ENCODE data around the gene ARPC1A.
"Not testable (repeated sequence)": the region's sequence is repeated elsewhere in the genome, so short reads cannot be mapped to it uniquely, and the experiment has no call there.

The ARPC1A gene

DNA sequence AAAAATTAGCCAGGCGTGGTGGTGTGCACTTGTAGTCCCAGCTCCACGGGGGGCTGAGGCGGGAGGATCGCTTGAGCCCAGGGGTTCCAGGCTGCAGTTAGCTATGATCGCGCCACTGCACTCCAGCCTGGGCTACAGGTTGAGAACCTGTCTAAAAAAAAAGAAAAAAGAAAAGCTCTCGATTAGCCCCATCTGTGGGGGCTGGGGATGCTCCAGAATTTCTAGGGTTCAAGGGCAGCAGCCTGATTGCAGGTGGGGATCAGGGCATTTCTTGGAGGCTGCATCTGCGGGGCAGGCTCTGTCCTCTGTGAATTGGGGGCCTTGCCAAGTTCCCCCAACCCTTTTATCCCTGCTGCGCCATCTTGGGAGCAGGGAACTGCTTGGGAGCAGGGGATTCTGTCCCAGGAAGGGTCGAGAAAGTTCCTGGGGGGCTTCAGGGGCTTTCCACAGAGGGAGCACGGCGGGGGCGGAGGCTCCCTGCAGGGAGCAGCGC lies 651 bp upstream of the ARPC1A start:
- TF ChIP-seq, protein P1, sequence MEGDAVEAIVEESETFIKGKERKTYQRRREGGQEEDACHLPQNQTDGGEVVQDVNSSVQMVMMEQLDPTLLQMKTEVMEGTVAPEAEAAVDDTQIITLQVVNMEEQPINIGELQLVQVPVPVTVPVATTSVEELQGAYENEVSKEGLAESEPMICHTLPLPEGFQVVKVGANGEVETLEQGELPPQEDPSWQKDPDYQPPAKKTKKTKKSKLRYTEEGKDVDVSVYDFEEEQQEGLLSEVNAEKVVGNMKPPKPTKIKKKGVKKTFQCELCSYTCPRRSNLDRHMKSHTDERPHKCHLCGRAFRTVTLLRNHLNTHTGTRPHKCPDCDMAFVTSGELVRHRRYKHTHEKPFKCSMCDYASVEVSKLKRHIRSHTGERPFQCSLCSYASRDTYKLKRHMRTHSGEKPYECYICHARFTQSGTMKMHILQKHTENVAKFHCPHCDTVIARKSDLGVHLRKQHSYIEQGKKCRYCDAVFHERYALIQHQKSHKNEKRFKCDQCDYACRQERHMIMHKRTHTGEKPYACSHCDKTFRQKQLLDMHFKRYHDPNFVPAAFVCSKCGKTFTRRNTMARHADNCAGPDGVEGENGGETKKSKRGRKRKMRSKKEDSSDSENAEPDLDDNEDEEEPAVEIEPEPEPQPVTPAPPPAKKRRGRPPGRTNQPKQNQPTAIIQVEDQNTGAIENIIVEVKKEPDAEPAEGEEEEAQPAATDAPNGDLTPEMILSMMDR (conservative IDR thresholded peaks at IDR 0.05), result no peak
- TF ChIP-seq ZFX (IDR thresholded peaks at IDR 0.05), result no peak
- peak overlapping the region; percentile 82 for H3K27ac ChIP-seq

GRCh38 chr7:99326408-99326782 lies 697 bp downstream of the ARPC1A start:
- TF ChIP-seq, protein P1 (conservative IDR thresholded peaks at IDR 0.05), result no peak
- no peak for TF ChIP-seq ZFX (IDR thresholded peaks at IDR 0.05)
- H3K27ac ChIP-seq, result peak overlapping the region; percentile 82

DNA sequence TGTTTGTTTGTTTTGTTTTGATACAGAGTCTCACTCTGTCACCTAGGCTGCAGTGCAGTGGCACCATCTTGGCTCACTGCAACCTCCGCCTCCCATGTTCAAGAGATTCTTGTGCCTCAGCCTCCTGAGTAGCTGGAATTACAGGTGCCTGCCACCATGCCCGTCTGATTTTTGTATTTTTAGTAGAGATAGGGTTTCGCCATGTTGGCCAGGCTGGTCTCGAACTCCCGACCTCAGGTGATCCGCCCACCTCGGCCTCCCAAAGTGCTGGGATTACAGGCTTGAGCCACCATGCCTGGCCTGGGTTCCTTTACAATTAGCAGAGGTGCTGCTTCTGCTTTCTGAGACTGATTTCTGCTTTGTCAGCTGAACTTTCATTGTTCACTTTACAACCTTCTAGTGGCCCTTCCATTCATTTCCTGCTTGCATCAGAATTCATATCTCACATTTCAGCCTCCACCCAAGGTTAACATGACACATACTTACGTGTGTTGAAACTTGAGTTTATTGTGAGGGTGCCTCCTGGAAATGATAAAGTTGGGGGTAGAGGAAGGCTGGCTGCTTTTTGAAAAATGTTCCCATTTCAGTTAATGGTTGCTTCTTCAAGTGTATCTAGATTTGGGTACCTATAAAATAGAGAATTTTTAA lies 4.7 kb downstream of the ARPC1A start:
- peak overlapping the region; percentile 10; the same call in 1 of the 2 replicates for H3K27ac ChIP-seq

DNA sequence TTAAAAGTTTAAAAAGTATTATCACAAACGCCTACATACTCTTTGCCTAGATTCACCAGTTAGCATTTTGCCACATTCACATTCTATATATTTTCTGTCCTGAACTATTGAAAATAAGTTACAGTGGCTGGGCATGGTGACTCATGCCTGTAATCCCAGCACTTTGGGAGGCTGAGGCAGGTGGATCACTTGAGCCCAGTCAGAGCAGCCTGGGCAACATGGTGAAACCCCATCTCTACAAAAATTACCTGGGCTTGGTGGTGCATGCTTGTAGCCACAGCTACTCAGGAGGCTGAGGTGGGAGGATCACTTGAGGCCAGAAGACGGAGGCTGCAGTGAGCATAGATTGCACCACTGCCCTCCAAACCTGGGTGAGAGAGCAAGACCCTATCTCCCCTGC lies 5.3 kb downstream of the ARPC1A start:
- TF ChIP-seq, protein P1 (conservative IDR thresholded peaks at IDR 0.05), result no peak
- no peak for TF ChIP-seq ZFX (IDR thresholded peaks at IDR 0.05)
- H3K27ac ChIP-seq, result no peak overlapping the region; the same call in 1 of the 2 replicates

DNA sequence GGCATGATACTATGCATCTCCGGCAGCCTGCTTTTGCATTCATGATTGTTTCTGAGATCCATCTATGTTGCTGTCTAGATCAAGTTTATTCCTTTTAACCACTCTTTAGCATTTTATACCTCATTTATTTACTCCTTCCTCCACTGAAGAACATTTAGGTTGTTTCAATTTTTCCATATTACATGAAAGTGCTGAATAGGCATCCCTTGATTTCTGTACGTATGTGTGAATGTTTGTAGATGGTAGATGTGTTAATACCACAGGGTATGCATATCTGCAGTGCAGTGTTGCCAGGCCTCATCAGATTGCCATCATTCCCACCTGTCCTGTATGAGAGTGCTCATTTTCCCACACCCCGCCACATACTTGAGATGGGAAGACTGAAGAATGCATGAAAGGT lies 13.9 kb downstream of the ARPC1A start:
- no peak overlapping the region for H3K27ac ChIP-seq
- no peak for TF ChIP-seq ZFX (IDR thresholded peaks at IDR 0.05)
- TF ChIP-seq, protein P1 (conservative IDR thresholded peaks at IDR 0.05), result no peak

- TF ChIP-seq ZFX (IDR thresholded peaks at IDR 0.05), result no peak
- TF ChIP-seq, protein P1 (conservative IDR thresholded peaks at IDR 0.05), result no peak
- H3K27ac ChIP-seq, result no peak overlapping the region
These were observed 15.0 kb downstream of the ARPC1A start for GRCh38 chr7:99340659-99341058.

GRCh38 chr7:99344061-99344647 lies 18.5 kb downstream of the ARPC1A start:
- no peak overlapping the region for H3K27ac ChIP-seq
- no peak for TF ChIP-seq ZFX (IDR thresholded peaks at IDR 0.05)
- TF ChIP-seq, protein P1 (conservative IDR thresholded peaks at IDR 0.05), result no peak

GRCh38 chr7:99350641-99351040 lies 24.9 kb downstream of the ARPC1A start:
- not testable (repeated sequence) for H3K27ac ChIP-seq
